Parathyroid adenoma (tissue), 2 donors: Measurements from ENCODE around the gene FGF23.

ENCODE experiments used
- H2AFZ ChIP-seq: fragments of 300-600 bp; sonication (generic); one replicate; pipeline ENCODE4 v1.7.0; 2017; ENCODE audit warnings: antibody characterized with exemption, mild to moderate bottlenecking
- H3K27ac ChIP-seq: fragments of 300-600 bp; sonication (generic); one replicate; pipeline ENCODE4 v1.7.0; 2017
- H3K27me3 ChIP-seq: fragments of 300-600 bp; sonication (generic); one replicate; pipeline ENCODE4 v1.7.0; 2017; ENCODE audit warnings: low read length; ENCODE audit not compliant: control insufficient read depth, insufficient read depth
- H3K36me3 ChIP-seq: fragments of 300-600 bp; sonication (generic); one replicate; pipeline ENCODE4 v1.7.0; 2017; ENCODE audit warnings: low read length; ENCODE audit not compliant: control insufficient read depth, insufficient read depth
- H3K4me1 ChIP-seq: fragments of 300-600 bp; sonication (generic); one replicate; pipeline ENCODE4 v1.7.0; 2017; ENCODE audit warnings: control low read depth
- H3K4me2 ChIP-seq: fragments of 300-600 bp; sonication (generic); one replicate; pipeline ENCODE4 v1.7.0; 2017; ENCODE audit warnings: low read length
- H3K4me3 ChIP-seq: fragments of 300-600 bp; sonication (generic); one replicate; pipeline ENCODE4 v1.7.0; 2017; ENCODE audit warnings: low read depth, low read length
- H3K79me2 ChIP-seq: fragments of 300-600 bp; sonication (generic); one replicate; pipeline ENCODE4 v1.7.0; 2017; ENCODE audit warnings: control low read depth
- H3K9ac ChIP-seq: fragments of 300-600 bp; sonication (generic); one replicate; pipeline ENCODE4 v1.7.0; 2017; ENCODE audit warnings: mild to moderate bottlenecking
- H3K9me3 ChIP-seq: fragments of 300-600 bp; sonication (generic); one replicate; pipeline ENCODE4 v1.7.0; 2017; ENCODE audit warnings: low read length; ENCODE audit not compliant: control insufficient read depth
- TF ChIP-seq, protein P1 (sequence below): fragments of 300-600 bp; sonication (generic); IDR thresholded peaks from one replicate; pipeline ENCODE4 v1.7.0; 2017; ENCODE audit warnings: antibody characterized with exemption, mild to moderate bottlenecking
- donor health status: primary hyperparathyroidism.

FGF23 gene

DNA sequence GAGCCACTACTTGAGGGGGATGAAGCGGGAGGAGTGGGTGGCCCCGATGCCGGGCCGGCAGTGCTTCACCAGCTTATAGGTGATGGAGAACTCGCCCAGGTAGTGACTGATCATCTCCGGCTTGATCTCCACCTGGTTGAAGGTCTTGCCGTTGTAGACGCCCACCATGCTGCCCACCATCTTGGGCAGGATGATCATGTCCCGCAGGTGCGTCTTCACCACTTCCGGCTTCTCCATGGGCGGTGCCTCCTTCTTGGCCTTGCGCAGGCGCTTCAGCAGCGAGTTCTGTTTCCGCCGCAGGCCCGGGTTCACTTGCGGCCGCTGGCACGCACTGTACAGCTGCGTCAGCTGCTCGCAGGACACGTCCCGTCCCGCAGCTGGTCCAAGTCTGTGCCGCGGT is 55.1 kb downstream of the FGF23 start:
- TF ChIP-seq, protein P1, sequence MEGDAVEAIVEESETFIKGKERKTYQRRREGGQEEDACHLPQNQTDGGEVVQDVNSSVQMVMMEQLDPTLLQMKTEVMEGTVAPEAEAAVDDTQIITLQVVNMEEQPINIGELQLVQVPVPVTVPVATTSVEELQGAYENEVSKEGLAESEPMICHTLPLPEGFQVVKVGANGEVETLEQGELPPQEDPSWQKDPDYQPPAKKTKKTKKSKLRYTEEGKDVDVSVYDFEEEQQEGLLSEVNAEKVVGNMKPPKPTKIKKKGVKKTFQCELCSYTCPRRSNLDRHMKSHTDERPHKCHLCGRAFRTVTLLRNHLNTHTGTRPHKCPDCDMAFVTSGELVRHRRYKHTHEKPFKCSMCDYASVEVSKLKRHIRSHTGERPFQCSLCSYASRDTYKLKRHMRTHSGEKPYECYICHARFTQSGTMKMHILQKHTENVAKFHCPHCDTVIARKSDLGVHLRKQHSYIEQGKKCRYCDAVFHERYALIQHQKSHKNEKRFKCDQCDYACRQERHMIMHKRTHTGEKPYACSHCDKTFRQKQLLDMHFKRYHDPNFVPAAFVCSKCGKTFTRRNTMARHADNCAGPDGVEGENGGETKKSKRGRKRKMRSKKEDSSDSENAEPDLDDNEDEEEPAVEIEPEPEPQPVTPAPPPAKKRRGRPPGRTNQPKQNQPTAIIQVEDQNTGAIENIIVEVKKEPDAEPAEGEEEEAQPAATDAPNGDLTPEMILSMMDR = no peak
- Histone ChIP-seq H3K79me2 (no peaks in the 10 kb centered on the region), H3K27ac (no peak overlapping the region), H2AFZ (no peak overlapping the region), H3K36me3 (no peaks in the 10 kb centered on the region), H3K4me2 (no peak overlapping the region), H3K4me3 (no peak overlapping the region), H3K9me3 (no peaks in the 10 kb centered on the region), H3K27me3 (no peaks in the 10 kb centered on the region), H3K4me1 (peaks cover 4% of the 10 kb centered on the region), H3K9ac (no peak overlapping the region)

DNA sequence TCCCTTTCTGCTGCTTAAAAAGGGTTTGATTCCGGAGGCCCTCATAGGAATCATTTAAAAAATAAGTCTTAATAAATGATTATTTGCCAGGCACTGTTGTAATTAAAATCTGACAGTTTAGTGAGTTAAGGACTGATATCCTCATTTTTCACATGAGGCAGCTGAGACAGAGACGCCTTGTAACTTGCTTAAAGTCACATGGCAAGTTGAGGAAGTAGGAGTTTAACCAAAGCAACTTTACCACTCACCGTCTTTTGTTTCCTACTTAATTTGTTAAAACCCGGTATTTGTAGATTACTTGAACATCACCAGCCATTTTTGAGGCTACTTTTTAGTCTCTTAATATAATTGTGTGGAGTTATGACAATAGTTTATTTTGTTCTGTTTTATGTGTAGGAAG is 56.1 kb downstream of the FGF23 start:
- Histone ChIP-seq H3K27me3 (no peaks in the 10 kb centered on the region), H3K4me2 (no peak overlapping the region), H3K4me1 (peaks cover 4% of the 10 kb centered on the region), H3K9me3 (no peaks in the 10 kb centered on the region), H3K79me2 (no peaks in the 10 kb centered on the region), H3K36me3 (no peaks in the 10 kb centered on the region), H3K27ac (no peak overlapping the region), H2AFZ (no peak overlapping the region), H3K4me3 (no peak overlapping the region), H3K9ac (no peak overlapping the region)
- TF ChIP-seq, protein P1 = no peak

DNA sequence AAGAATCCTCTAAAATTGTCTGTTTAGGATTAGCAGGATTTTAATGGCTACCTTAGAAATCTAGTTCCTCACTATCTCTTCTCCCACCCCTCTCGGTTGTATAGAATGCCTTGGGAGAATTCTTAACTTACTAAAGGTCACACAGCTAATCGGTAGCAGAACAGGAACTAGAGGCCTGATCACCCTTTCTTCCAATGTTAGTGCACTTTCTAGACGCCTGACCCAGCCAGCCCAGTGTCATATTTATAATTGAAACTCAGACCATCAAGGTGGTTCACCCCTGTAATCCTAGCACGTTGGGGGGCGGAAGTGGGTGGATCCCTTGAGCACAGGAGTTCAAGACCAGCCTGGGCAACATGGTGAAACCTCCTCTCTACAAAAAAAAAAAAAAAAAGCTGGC is 56.8 kb downstream of the FGF23 start:
- H3K4me1 ChIP-seq = peaks cover 4% of the 10 kb centered on the region
- no peaks in the 10 kb centered on the region for H3K9me3 ChIP-seq
- no peak overlapping the region for H3K4me3 ChIP-seq
- no peak overlapping the region for H3K4me2 ChIP-seq
- TF ChIP-seq, protein P1 = no peak
- no peaks in the 10 kb centered on the region for H3K27me3 ChIP-seq
- H2AFZ ChIP-seq = no peak overlapping the region
- H3K9ac ChIP-seq = no peak overlapping the region
- no peaks in the 10 kb centered on the region for H3K79me2 ChIP-seq
- no peak overlapping the region for H3K27ac ChIP-seq
- no peaks in the 10 kb centered on the region for H3K36me3 ChIP-seq

DNA sequence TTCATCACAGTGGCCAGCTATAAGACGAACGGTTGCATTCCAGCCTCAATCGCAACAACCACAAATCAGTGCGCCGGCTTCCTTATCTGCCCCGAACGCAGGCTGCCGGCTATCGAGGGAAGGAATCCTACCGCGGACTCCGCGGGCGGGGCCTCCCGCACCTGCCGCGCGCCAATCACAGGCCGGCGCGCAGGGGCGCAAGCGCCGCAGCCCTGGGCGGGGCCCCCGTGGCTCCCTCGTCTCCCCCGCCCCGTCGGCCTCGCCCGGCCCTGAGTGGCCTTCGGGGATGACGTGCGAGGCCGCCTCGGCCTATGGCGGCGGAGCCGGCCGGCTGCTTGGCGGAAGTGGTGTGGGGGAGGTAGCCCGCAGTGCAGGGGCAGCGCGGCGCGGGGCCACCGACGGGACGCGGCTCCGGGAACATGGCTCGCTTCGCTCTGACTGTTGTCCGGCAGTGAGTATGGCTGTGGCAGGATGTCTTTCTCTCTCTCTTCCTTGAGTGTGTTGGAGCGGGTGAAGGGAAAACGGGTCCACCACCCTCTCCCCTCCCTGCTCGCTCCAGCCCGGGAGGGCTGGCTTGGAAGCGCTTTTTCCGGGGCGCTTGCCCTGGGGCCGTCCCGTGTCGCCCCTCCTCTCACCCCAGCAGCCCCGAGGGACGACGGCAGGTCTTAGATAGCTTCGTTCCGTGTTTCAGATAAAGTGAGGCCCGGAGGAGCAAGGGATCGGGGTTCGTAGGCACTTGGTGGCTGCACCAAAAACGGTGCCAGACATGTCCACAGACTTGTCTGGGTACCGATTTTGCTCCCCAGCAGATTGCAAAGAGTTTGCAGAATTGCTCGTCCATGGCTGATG is 58.4 kb downstream of the FGF23 start, which contains the start of gene TIGAR:
Gene TIGAR (plus strand): TSS at position 361 of the 849 bp plus-strand sequence. CDS start 59 bp downstream, at position 420.
- Histone ChIP-seq H3K4me1 (peaks cover 4% of the 10 kb centered on the region), H3K4me2 (peak within 1 kb of the TSS; percentile 96), H3K27ac (peak within 1 kb of the TSS; percentile 79), H3K9me3 (no peaks in the 10 kb centered on the region), H3K9ac (peak within 1 kb of the TSS; percentile 7), H3K27me3 (no peaks in the 10 kb centered on the region), H2AFZ (peak within 1 kb of the TSS; percentile 98), H3K36me3 (no peaks in the 10 kb centered on the region), H3K4me3 (peak within 1 kb of the TSS; percentile 82), H3K79me2 (no peaks in the 10 kb centered on the region)
- TF ChIP-seq, protein P1 = no peak

DNA sequence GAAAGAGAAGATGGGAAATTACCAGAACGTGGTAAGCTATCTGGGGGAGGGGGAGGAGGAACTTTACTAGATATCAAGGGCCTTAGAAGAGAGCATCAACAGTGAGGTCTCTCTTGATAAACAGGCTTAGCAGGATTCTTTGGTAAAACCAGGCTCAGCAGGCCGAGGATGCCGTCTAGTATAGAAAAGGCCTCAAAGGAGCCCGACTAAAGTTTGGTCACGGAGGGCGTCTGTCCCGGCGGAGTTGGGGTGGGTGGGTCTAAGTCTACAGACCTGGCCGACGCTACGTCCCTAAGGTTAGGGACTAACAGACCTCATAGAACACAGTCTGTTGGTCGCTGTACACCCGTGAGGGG is 59.0 kb downstream of the FGF23 start:
- Histone ChIP-seq H3K36me3 (no peaks in the 10 kb centered on the region), H3K27ac (peak overlapping the region; percentile 79), H3K4me3 (peak overlapping the region; percentile 82)

More for the DNA sequence above, 59.0 kb downstream of the FGF23 start:
- Histone ChIP-seq H3K9ac (peak overlapping the region; percentile 7), H2AFZ (peak overlapping the region; percentile 98), H3K4me2 (peak overlapping the region; percentile 96), H3K4me1 (peaks cover 4% of the 10 kb centered on the region), H3K9me3 (no peaks in the 10 kb centered on the region), H3K79me2 (no peaks in the 10 kb centered on the region), H3K27me3 (no peaks in the 10 kb centered on the region)
- TF ChIP-seq, protein P1 = no peak
